Retinal pigment epithelial cell (primary cell): ENCODE data around the gene PARD3.
A peak's percentile ranks its signal among the peaks of the same experiment; 100 is the strongest.

ENCODE experiments used
- DNase-seq: peaks from one replicate; pipeline ENCODE4 v3.0.0-alpha.2; 2010; ENCODE audit warnings: low read depth
- H3K4me3 ChIP-seq: 2 replicates; pipeline ENCODE4 v1.5.1; 2011; ENCODE audit warnings: mild to moderate bottlenecking, low read length, control low read depth, moderate library complexity
- CTCF ChIP-seq: conservative IDR thresholded peaks from 2 replicates; pipeline ENCODE4 v1.5.1; 2011; ENCODE audit warnings: low read depth, low read length, control low read depth, inconsistent platforms

The PARD3 gene

GRCh38 chr10:34637418-34637911 is 177.6 kb downstream of the PARD3 start:
- no peak overlapping the region for H3K4me3 ChIP-seq

GRCh38 chr10:34635111-34635510 is 180.0 kb downstream of the PARD3 start:
- no peak overlapping the region for H3K4me3 ChIP-seq
- no peak for TF ChIP-seq CTCF
- no peak for DNase-seq

More at GRCh38 chr10:34637418-34637911, 177.6 kb downstream of the PARD3 start:
- DNase-seq, result no peak
- peak; percentile 100 for TF ChIP-seq CTCF

GRCh38 chr10:34633374-34633773 is 181.7 kb downstream of the PARD3 start:
- no peak overlapping the region for H3K4me3 ChIP-seq
- no peak for DNase-seq
- TF ChIP-seq CTCF, result no peak

GRCh38 chr10:34629084-34629483 is 186.0 kb downstream of the PARD3 start:
- DNase-seq, result no peak
- no peak overlapping the region for H3K4me3 ChIP-seq
- no peak for TF ChIP-seq CTCF

- H3K4me3 ChIP-seq, result no peak overlapping the region
- TF ChIP-seq CTCF, result no peak
- DNase-seq, result no peak
Observed at GRCh38 chr10:34628174-34628796, 186.8 kb downstream of the PARD3 start.

- TF ChIP-seq CTCF, result no peak
- no peak overlapping the region for H3K4me3 ChIP-seq
- no peak for DNase-seq
Observed at GRCh38 chr10:34627741-34628140, 187.4 kb downstream of the PARD3 start.

GRCh38 chr10:34627331-34627730 is 187.8 kb downstream of the PARD3 start:
- H3K4me3 ChIP-seq, result no peak overlapping the region
- no peak for TF ChIP-seq CTCF
- no peak for DNase-seq
